Transverse colon (tissue), 4 donors: ENCODE measurements around the gene GHITM.

Source experiments
- EP300 ChIP-seq: sonication (generic); formaldehyde crosslinking; IDR thresholded peaks from one replicate; pipeline ENCODE4 v1.6.1; 2017; ENCODE audit warnings: antibody characterized with exemption, low read depth
- POLR2A ChIP-seq: fragments of 450-650 bp; IDR thresholded peaks from one replicate; pipeline ENCODE4 v1.6.1; 2016; ENCODE audit warnings: antibody characterized with exemption, mild to moderate bottlenecking, moderate library complexity
- POLR2AphosphoS5 ChIP-seq, 3 donors: sonication (generic); formaldehyde crosslinking; IDR thresholded peaks; one replicate each; pipeline ENCODE4 v1.6.1; 2016; ENCODE audit warnings: antibody characterized with exemption in 3 of 3
- TF ChIP-seq, protein P1 (sequence below), 5 experiments: fragments of 200-600 bp in 3 of 5; fragments of 450-650 bp in 2 of 5; sonication (generic) in 3 of 5; IDR thresholded peaks; 1 replicate in 2 of 5; 2 replicates in 3 of 5; pipeline ENCODE4 v1.5.1; 2016 to 2017; ENCODE audit warnings: antibody characterized with exemption in 5 of 5, inconsistent platforms in 3 of 5, mild to moderate bottlenecking in 2 of 5, moderate library complexity in 1 of 5

DNA sequence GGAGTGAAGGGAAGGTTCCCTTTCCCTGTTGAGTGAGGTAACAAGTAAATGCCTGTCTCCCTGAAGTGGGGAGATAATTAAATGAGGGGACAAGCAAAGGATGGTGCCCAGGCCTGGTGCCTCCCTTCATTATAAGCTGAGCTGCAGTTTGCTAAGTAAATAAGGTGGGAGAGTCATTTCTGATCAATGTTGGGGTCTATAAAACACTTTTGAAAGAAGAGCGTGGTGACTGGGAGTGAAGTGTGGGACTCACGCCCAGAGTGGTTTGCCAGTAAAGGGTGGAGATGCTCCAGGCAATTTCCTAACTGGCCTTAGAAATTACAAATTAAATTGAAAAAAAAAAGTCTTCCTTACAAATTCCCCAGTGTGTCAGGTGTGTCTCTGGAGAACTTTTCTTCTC lies 24.7 kb downstream of the GHITM start:
- TF ChIP-seq, protein P1, sequence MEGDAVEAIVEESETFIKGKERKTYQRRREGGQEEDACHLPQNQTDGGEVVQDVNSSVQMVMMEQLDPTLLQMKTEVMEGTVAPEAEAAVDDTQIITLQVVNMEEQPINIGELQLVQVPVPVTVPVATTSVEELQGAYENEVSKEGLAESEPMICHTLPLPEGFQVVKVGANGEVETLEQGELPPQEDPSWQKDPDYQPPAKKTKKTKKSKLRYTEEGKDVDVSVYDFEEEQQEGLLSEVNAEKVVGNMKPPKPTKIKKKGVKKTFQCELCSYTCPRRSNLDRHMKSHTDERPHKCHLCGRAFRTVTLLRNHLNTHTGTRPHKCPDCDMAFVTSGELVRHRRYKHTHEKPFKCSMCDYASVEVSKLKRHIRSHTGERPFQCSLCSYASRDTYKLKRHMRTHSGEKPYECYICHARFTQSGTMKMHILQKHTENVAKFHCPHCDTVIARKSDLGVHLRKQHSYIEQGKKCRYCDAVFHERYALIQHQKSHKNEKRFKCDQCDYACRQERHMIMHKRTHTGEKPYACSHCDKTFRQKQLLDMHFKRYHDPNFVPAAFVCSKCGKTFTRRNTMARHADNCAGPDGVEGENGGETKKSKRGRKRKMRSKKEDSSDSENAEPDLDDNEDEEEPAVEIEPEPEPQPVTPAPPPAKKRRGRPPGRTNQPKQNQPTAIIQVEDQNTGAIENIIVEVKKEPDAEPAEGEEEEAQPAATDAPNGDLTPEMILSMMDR (IDR thresholded peaks at IDR 0.05) = no peak
- TF ChIP-seq EP300 (no peak), POLR2A (no peak), POLR2AphosphoS5 (IDR thresholded peaks at IDR 0.05) (no peak)
